Posterior vena cava (tissue), 2 donors: Measurements from ENCODE around the gene CES4A. TPM values are rescaled to one million over a fixed set of nuclear protein-coding genes. Genes with fewer than 3 reads are reported as not detected.
A peak's percentile ranks its signal among the peaks of the same experiment; 100 is the strongest.
"Not testable (repeated sequence)": the region's sequence is repeated elsewhere in the genome, so short reads cannot be mapped to it uniquely, and the experiment has no call there.

Experiments
- DNase-seq: peaks from one replicate; pipeline ENCODE4 v3.0.0-alpha.2; 2020; ENCODE audit warnings: low spot score
- intact Hi-C, 2 donors: fragments of 100-400 bp; cut with DNase I; formaldehyde crosslinking; loops; one replicate each; pipeline versions ENCODE4 v1.14.1 to v1.14.2; 2022 to 2023
- long read RNA-seq, 2 donors: library from polyadenylated mRNA; unstranded; transcript quantifications; one replicate each; pipeline ENCODE4 v2.0.0, GENCODE V29; 2020 to 2021
- total RNA-seq, 2 donors: library from RNA; stranded (reverse); fragmentation: NEBNext Ultra II Directional; extraction: Animal tissue kit (Norgen Biotek cat#: 25700); gene quantifications; one replicate each; pipeline ENCODE4 v1.2.1, GENCODE V29; 2021
- donor health status: DM: yes; HTN: yes; CAD: no.
- donor health status: DM: yes; HTN: yes; CAD: no.

The CES4A gene
- 1 to 10 TPM; 2.8 to 7.4 TPM for total RNA-seq
- long read RNA-seq, donor 1, partial matches to known transcripts, result 1 of 1 reads
- long read RNA-seq, donor 1, other reads (novel, unspliced or antisense), result 0 of 1 reads
- long read RNA-seq, donor 2, partial matches to known transcripts, result 0 of 9 reads
- long read RNA-seq, donor 2, other reads (novel, unspliced or antisense), result 9 of 9 reads

- no peak for DNase-seq
- intact Hi-C loops, result no loop called here
Measured at GRCh38 chr16:66988197-66988788, at the start of gene CES4A. CES4A (plus strand) TSS chr16:66988589; CDS start chr16:66988773, 184 bp downstream.

DNA sequence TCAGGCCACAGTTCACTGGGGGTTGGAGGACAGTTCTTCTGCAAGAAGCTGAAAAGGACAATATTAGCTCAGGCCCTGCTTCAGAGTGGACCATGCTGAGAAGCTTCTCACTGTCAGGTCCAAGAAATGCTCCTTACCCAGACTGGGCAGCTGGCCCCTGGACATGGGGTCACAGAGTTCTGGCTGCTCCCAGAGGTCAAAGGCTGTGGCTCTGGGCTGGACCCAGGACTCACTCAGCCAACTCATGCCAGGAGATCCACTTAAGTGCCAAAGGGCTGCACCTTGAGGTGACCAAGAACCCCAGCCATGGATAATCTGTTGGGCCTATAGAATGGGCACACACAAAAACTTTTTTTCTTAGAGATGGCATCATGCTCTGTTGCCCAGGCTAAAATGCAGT is 49.0 kb upstream of the CES4A start:
- intact Hi-C loops, result no loop called here

DNA sequence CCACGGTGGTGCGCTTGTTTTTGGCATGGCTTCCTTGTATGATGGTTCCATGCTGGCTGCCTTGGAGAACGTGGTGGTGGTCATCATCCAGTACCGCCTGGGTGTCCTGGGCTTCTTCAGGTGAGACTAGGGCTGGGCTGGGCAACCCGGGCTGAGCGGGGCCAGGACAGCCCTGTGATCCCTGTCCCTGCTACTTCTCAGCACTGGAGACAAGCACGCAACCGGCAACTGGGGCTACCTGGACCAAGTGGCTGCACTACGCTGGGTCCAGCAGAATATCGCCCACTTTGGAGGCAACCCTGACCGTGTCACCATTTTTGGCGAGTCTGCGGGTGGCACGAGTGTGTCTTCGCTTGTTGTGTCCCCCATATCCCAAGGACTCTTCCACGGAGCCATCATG is 48.2 kb upstream of the CES4A start:
- intact Hi-C loops, result no loop called here
- no peak for DNase-seq

More for the DNA sequence above, 49.0 kb upstream of the CES4A start:
- DNase-seq, result no peak

DNA sequence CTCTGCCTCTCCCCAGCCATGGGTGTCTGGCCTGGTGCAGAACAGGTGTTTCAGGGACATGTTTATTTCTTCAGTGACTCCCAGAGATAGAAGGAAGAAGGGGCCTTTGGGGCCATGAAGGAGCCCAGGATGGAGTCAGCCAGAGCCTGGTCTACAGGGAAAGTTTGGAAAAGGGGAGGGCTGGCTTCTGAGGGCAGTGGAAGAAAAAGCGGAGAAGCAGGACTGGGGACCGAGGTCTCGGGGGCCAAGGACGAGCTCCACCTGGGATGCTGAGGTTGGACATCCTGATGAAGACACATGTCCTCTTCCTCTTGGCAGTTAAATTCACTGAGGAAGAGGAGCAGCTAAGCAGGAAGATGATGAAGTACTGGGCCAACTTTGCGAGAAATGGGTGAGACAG is 45.4 kb upstream of the CES4A start:
- intact Hi-C loops, result no loop called here
- DNase-seq, result no peak

DNA sequence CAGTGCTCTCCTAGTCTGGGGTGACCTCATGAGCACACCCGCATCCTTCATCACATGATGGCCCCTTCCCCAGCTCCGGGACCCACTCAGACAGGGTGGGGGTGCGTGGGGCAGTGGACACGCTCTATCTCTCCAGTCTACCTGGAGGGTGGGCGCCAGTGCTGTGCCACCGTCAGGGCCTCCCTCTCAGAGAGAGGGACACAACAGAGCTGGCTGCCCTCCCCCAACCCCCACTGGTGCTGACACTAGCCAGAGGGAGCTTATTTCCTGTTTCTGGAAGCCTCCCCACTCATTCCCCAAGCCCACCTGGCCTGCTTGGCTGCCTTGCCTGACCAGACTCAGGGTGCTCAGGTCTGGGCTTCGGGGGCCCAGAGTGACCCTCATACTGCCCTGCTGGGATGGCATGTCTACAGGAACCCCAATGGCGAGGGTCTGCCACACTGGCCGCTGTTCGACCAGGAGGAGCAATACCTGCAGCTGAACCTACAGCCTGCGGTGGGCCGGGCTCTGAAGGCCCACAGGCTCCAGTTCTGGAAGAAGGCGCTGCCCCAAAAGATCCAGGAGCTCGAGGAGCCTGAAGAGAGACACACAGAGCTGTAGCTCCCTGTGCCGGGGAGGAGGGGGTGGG is 44.8 kb upstream of the CES4A start:
- intact Hi-C loops, result no loop called here

GRCh38 chr16:66944054-66944441 is 44.3 kb upstream of the CES4A start:
- intact Hi-C loops, result no loop called here
- no peak for DNase-seq

More for the DNA sequence above, 44.8 kb upstream of the CES4A start:
- no peak for DNase-seq

GRCh38 chr16:66944971-66945370 is 43.4 kb upstream of the CES4A start:
- intact Hi-C loops, DNase-seq: not testable (repeated sequence)

DNA sequence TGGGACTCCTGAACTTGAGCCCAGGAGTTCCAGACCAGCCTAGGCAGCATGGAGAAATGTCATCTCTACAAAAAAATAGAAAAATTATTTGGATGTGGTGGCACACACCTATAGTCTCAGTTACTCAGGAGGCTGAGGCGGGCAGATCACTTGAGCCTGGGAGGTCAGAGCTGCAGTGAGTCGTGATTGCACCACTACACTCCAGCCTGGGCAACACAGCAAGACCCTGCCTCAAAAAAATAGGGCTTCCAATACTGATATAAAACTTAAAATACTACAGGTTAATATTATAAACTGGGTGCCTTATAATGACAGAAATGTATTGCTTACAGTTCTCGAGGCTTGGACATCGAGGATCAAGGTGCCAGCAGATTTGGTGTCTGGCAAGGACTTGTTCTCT is 42.5 kb upstream of the CES4A start:
- intact Hi-C loops, result no loop called here
- no peak for DNase-seq

- no peak for DNase-seq
- intact Hi-C loops, result no loop called here
Measured at GRCh38 chr16:66946541-66946940, 41.8 kb upstream of the CES4A start.

- DNase-seq, result no peak
- intact Hi-C loops, result no loop called here
Measured at GRCh38 chr16:66946974-66947301, 41.5 kb upstream of the CES4A start.

GRCh38 chr16:66947302-66948065 is 40.9 kb upstream of the CES4A start:
- intact Hi-C loops, result no loop called here
- peak; percentile 90 for DNase-seq

DNA sequence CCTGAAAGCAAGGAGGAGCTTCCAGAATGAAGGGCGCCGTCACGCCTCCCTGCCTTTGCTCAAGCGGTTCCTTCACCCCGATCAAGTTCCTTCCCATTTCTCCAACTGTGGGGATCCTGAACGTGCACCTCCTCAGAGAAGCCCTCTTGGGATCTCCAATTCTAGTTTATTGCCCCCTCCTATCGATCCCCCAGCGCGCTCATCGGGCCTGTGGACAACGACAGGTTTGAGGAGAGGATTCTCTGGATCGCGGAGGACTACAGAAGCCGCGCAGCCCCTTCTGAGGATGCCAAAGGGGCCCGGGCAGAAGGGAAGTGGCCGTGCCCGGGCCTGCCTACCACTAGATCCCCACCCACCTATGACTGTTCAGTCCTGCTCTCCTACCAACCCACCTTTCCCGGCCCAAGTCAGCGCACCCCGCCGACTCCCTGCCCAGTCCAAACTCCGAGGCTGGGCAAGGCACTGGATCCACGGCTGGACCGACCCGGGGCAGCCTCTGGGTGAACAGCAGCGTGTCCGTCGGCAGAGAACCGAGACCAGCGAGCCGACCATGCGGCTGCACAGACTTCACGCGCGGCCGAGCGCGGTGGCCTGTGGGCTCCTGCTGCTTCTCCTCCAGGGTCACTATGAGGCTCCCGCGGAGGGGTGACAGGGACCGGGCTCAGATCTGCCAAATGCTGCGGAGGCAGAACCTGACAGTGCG is 40.1 kb upstream of the CES4A start:
- intact Hi-C loops, result no loop called here
- DNase-seq, result peak; percentile 83

GRCh38 chr16:66948837-66949225 is 39.6 kb upstream of the CES4A start:
- no peak for DNase-seq
- intact Hi-C loops, result loop anchor here in 1 of 2 donors (1.0 kb wide), 1 partner anchor 206 kb away; no protein-coding TSS in a partner anchor

GRCh38 chr16:66949472-66949871 is 38.9 kb upstream of the CES4A start:
- no peak for DNase-seq
- intact Hi-C loops, result loop anchor here in 1 of 2 donors (1.0 kb wide), 1 partner anchor 206 kb away; no protein-coding TSS in a partner anchor

GRCh38 chr16:66950437-66950836 is 38.0 kb upstream of the CES4A start:
- no peak for DNase-seq
- intact Hi-C loops, result no loop called here

DNA sequence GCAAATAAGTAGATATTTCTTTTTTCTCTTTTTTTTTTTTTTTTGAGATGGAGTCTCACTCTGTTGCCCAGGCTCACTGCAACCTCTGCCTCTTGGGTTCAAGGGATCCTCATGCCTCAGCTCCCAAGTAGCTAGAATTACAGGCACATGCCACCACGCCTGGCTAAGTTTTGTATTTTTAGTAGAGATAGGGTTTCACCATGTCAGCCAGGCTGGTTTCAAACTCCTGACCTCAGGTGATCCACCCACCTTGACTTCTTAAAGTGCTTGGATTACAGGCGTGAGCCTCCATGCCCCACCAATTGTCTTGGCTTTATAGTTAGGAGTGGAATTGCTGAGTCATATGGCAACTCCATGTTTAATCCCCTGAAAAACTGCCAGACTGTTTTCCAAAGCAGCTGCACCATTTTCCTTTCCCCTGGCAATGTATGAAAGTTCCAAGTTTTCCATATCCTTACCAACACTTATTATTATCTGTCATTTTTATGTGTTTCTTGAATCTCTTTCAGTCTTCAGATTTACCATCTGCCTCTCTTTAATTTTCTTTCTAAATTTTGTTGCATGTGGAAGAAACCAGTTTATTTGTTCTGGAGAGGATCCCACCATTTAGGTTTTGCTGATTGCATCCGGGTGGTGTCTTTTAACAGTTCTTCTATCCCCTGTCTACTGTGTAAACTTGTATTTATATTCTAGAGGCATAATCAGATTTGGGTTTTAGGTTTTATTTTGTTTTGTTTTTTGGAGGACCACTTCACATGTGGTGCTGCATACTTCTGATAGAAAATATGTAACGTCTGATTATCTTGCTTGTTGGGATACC is 37.2 kb upstream of the CES4A start:
- DNase-seq, result no peak
- intact Hi-C loops, result no loop called here

- DNase-seq, result no peak
- intact Hi-C loops, result no loop called here
Measured at GRCh38 chr16:66952430-66953110, 35.8 kb upstream of the CES4A start.

- intact Hi-C loops, result no loop called here
- DNase-seq, result no peak
Measured at GRCh38 chr16:66953462-66954096, 34.8 kb upstream of the CES4A start.
